Measurements from ENCODE around the gene ARMH3. TPM values are rescaled to one million over a fixed set of nuclear protein-coding genes. Genes with fewer than 3 reads are reported as not detected.

The ARMH3 gene
- total RNA-seq, 1 experiment from 2014 or later, result 17.1 TPM

DNA sequence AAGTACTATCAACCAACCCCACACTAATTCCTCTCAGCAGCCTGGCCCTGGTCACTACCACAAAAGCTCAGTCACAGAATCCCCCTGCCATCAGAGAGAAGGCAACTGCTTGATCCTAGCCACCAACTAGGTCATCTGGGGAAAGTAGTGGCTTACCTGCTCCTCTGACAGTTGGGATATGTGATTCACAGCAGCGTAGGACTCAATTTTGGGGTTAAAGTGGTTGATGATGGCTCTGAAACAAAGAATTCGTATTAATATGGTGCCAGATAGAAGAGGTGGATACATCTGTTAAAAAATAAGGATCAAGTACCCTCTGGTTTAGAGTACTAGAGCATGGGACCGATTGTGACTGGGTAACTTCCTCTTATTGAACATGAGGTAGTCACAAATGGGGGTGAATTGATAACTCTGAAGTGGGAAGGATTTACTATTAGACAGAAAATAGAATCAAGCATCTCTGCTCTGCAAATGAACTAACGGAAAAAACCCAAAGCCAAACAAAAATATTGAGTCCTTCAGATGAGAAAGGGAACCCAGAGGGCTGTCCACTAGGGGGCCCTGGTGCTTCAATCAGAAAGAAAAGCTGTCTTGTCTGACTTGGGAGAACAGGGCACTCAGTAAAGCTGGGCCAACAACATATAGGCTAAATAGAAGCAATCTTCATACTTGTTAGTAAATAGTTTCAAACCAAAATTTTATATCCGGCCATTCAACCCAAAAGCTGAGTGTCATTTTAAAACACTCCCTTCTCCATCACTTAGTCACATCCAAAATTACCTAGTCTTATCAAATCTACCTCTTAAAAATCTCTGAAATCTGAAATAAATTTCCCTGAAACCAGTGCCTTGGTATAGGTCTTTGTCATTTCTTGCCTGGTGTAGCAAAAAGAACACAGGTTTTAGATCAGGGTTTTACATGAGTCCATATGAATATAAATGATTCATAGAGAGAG, 166.4 kb downstream of the ARMH3 start:
- DNase-seq (ENCODE audit: low spot score) (peak; percentile 90), ATAC-seq (peak; percentile 91)
- H3K27ac Mint-ChIP-seq, result no peak overlapping the region
- H3K4me3 Mint-ChIP-seq, result no peak overlapping the region
- H3K27me3 Mint-ChIP-seq (ENCODE audit: low read depth), result no peaks in the 10 kb centered on the region
- no peaks in the 10 kb centered on the region for H3K9me3 Mint-ChIP-seq
- POLR2A ChIA-PET, result interaction anchor here (1.0 to 1.6 kb wide), 2 partner anchors 9 kb away, joined by 3 to 4 read pairs; no protein-coding TSS in a partner anchor
- CTCF ChIA-PET, result interaction anchor here (0.5 to 10.1 kb wide), 47 partner anchors 8 to 309 kb away, joined by 3 to 147 read pairs (median 5); partner anchors contain the start of genes KCNIP2 and OGA
- TF ChIP-seq, protein P1, sequence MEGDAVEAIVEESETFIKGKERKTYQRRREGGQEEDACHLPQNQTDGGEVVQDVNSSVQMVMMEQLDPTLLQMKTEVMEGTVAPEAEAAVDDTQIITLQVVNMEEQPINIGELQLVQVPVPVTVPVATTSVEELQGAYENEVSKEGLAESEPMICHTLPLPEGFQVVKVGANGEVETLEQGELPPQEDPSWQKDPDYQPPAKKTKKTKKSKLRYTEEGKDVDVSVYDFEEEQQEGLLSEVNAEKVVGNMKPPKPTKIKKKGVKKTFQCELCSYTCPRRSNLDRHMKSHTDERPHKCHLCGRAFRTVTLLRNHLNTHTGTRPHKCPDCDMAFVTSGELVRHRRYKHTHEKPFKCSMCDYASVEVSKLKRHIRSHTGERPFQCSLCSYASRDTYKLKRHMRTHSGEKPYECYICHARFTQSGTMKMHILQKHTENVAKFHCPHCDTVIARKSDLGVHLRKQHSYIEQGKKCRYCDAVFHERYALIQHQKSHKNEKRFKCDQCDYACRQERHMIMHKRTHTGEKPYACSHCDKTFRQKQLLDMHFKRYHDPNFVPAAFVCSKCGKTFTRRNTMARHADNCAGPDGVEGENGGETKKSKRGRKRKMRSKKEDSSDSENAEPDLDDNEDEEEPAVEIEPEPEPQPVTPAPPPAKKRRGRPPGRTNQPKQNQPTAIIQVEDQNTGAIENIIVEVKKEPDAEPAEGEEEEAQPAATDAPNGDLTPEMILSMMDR (IDR thresholded peaks at IDR 0.05), result peak; percentile 75; the same call in 1 of the 2 replicates
- TF ChIP-seq, protein P2, sequence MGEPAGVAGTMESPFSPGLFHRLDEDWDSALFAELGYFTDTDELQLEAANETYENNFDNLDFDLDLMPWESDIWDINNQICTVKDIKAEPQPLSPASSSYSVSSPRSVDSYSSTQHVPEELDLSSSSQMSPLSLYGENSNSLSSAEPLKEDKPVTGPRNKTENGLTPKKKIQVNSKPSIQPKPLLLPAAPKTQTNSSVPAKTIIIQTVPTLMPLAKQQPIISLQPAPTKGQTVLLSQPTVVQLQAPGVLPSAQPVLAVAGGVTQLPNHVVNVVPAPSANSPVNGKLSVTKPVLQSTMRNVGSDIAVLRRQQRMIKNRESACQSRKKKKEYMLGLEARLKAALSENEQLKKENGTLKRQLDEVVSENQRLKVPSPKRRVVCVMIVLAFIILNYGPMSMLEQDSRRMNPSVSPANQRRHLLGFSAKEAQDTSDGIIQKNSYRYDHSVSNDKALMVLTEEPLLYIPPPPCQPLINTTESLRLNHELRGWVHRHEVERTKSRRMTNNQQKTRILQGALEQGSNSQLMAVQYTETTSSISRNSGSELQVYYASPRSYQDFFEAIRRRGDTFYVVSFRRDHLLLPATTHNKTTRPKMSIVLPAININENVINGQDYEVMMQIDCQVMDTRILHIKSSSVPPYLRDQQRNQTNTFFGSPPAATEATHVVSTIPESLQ (CRISPR knock-in tag; IDR thresholded peaks at IDR 0.05), result no peak
- no peak for TF ChIP-seq MXD4 (CRISPR knock-in tag; IDR thresholded peaks at IDR 0.05; ENCODE audit: borderline replicate concordance)
- no peak for TF ChIP-seq NR2C2 (CRISPR knock-in tag; IDR thresholded peaks at IDR 0.05)
- H3K4me1 Mint-ChIP-seq, result no peaks in the 10 kb centered on the region
- H3K36me3 Mint-ChIP-seq, result no peaks in the 10 kb centered on the region

DNA sequence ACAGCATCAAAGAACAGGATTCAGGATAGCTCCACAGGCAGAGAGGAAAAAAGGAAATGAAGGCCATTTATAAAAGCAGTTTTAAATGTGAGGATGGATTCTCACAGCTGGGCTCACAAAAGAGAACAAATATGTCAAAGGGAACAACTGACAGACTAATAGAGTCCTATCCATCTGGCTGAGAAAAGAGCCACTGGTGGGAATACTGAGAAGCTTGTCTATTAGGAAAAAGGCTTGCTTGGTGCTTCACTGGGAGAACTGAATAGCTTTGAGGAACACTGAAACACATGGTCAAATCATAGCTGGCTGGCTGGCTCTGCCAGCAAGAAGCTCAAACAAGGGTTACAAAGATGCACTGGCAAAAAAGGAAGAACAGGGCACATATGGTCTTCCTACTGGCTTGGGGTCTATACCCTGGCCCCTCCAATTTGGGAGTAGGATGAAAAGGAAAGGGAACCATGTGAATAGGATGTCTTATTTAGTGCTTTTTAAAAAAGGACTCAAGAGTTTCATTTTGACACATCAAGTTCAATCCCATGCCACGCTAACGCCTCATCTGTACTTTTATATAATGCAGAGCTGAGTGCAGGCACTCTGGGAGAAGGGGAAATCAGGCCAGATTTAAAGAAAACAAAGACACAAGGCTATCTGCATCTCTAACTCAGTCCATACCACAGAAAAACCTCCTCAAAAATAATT, 167.6 kb downstream of the ARMH3 start:
- DNase-seq (ENCODE audit: low spot score) (no peak), ATAC-seq (no peak)
- Mint-ChIP-seq H3K4me3 (no peak overlapping the region), H3K27me3 (ENCODE audit: low read depth) (no peaks in the 10 kb centered on the region), H3K36me3 (no peaks in the 10 kb centered on the region), H3K27ac (no peak overlapping the region), H3K4me1 (no peaks in the 10 kb centered on the region), H3K9me3 (no peaks in the 10 kb centered on the region)
- no peak for TF ChIP-seq ZNF317 (CRISPR knock-in tag; IDR thresholded peaks at IDR 0.05; ENCODE audit: borderline replicate concordance, low read depth)
- TF ChIP-seq, protein P3, sequence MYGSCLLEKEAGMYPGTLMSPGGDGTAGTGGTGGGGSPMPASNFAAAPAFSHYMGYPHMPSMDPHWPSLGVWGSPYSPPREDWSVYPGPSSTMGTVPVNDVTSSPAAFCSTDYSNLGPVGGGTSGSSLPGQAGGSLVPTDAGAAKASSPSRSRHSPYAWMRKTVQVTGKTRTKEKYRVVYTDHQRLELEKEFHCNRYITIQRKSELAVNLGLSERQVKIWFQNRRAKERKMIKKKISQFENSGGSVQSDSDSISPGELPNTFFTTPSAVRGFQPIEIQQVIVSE (CRISPR knock-in tag; IDR thresholded peaks at IDR 0.05; ENCODE audit: borderline replicate concordance), result no peak
- TF ChIP-seq, protein P1 (IDR thresholded peaks at IDR 0.05), result no peak
- TF ChIP-seq ZBTB21 (CRISPR knock-in tag; IDR thresholded peaks at IDR 0.05; ENCODE audit: borderline replicate concordance), result no peak
- TF ChIP-seq, protein P4, sequence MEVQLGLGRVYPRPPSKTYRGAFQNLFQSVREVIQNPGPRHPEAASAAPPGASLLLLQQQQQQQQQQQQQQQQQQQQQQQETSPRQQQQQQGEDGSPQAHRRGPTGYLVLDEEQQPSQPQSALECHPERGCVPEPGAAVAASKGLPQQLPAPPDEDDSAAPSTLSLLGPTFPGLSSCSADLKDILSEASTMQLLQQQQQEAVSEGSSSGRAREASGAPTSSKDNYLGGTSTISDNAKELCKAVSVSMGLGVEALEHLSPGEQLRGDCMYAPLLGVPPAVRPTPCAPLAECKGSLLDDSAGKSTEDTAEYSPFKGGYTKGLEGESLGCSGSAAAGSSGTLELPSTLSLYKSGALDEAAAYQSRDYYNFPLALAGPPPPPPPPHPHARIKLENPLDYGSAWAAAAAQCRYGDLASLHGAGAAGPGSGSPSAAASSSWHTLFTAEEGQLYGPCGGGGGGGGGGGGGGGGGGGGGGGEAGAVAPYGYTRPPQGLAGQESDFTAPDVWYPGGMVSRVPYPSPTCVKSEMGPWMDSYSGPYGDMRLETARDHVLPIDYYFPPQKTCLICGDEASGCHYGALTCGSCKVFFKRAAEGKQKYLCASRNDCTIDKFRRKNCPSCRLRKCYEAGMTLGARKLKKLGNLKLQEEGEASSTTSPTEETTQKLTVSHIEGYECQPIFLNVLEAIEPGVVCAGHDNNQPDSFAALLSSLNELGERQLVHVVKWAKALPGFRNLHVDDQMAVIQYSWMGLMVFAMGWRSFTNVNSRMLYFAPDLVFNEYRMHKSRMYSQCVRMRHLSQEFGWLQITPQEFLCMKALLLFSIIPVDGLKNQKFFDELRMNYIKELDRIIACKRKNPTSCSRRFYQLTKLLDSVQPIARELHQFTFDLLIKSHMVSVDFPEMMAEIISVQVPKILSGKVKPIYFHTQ (CRISPR knock-in tag; IDR thresholded peaks at IDR 0.05), result no peak
- no peak for TF ChIP-seq MXD4 (CRISPR knock-in tag; IDR thresholded peaks at IDR 0.05; ENCODE audit: borderline replicate concordance)
- no peak for TF ChIP-seq TEAD4 (CRISPR knock-in tag; IDR thresholded peaks at IDR 0.05)
- TF ChIP-seq, protein P5, sequence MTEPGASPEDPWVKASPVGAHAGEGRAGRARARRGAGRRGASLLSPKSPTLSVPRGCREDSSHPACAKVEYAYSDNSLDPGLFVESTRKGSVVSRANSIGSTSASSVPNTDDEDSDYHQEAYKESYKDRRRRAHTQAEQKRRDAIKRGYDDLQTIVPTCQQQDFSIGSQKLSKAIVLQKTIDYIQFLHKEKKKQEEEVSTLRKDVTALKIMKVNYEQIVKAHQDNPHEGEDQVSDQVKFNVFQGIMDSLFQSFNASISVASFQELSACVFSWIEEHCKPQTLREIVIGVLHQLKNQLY (CRISPR knock-in tag; IDR thresholded peaks at IDR 0.05), result no peak
- TF ChIP-seq ETV6 (CRISPR knock-in tag; IDR thresholded peaks at IDR 0.05), result no peak
- CTCF ChIA-PET, result interaction anchor here (0.7 to 10.1 kb wide), 14 partner anchors 9 to 185 kb away, joined by 3 to 147 read pairs (median 6); partner anchors contain the start of genes KCNIP2 and OGA
- POLR2A ChIA-PET, result interaction anchor here (0.6 kb wide), 3 partner anchors 48 to 301 kb away, joined by 3 to 4 read pairs (median 3); no protein-coding TSS in a partner anchor
